ENCODE results near the gene MT2A. TPM values are rescaled to one million over a fixed set of nuclear protein-coding genes. Genes with fewer than 3 reads are reported as not detected.

Gene MT2A
- total and polyA plus RNA-seq, 3 donors from 2014 or later, result 20.1 to 77.1 (median 30.7) TPM

- 33 to 53% methylated on average over 7 to 33 of the region's 33 CpGs for WGBS, 2 donors
- H3K27me3 ChIP-seq, result no peaks in the 10 kb centered on the region
- TF ChIP-seq CTCF (IDR thresholded peaks at IDR 0.05) (no peak), POLR2A (IDR thresholded peaks at IDR 0.05) (no peak)
- no peak overlapping the region for H3K27ac ChIP-seq
- intact Hi-C loops (cut with DNase I; ENCODE audit: low total_unique reads), result no loop called here
- H3K4me3 ChIP-seq, result no peak overlapping the region
- no peaks in the 10 kb centered on the region for H3K9me3 ChIP-seq
- DNase-seq, result no peak
- H3K36me3 ChIP-seq (ENCODE audit: low read depth, missing control alignments), result no peaks in the 10 kb centered on the region
- H3K4me1 ChIP-seq, result peaks cover 8% of the 10 kb centered on the region
Observed at GRCh38 chr16:56647641-56648431, 39.5 kb downstream of the MT2A start.

- no peak for DNase-seq
- Histone ChIP-seq H3K9me3 (no peaks in the 10 kb centered on the region), H3K27me3 (no peaks in the 10 kb centered on the region), H3K27ac (no peak overlapping the region), H3K36me3 (ENCODE audit: low read depth, missing control alignments) (no peaks in the 10 kb centered on the region), H3K4me3 (no peak overlapping the region), H3K4me1 (no peaks in the 10 kb centered on the region)
- intact Hi-C loops (cut with DNase I; ENCODE audit: low total_unique reads), result no loop called here
- TF ChIP-seq CTCF (IDR thresholded peaks at IDR 0.05) (no peak), POLR2A (IDR thresholded peaks at IDR 0.05) (no peak)
- WGBS, 2 donors, result 91 to 100% methylated on average over 2 of the region's 2 CpGs
Observed at GRCh38 chr16:56649271-56649670, 40.9 kb downstream of the MT2A start.

- H3K4me1 ChIP-seq, result no peaks in the 10 kb centered on the region
- no peaks in the 10 kb centered on the region for H3K27me3 ChIP-seq
- no peaks in the 10 kb centered on the region for H3K36me3 ChIP-seq (ENCODE audit: low read depth, missing control alignments)
- intact Hi-C loops (cut with DNase I; ENCODE audit: low total_unique reads), result no loop called here
- DNase-seq, result no peak
- no peak overlapping the region for H3K4me3 ChIP-seq
- H3K27ac ChIP-seq, result no peak overlapping the region
- WGBS, 2 donors, result 92 to 93% methylated on average over 3 of the region's 3 CpGs
- TF ChIP-seq POLR2A (IDR thresholded peaks at IDR 0.05) (no peak), CTCF (IDR thresholded peaks at IDR 0.05) (no peak)
- no peaks in the 10 kb centered on the region for H3K9me3 ChIP-seq
Observed at GRCh38 chr16:56649820-56650219, 41.4 kb downstream of the MT2A start.

GRCh38 chr16:56651586-56651985, 43.2 kb downstream of the MT2A start, which contains the start of gene MT1B:
TSS of gene MT1B (plus strand) at chr16:56651886. CDS start at chr16:56651954, 68 bp downstream.
- no peak within 1 kb of the TSS for H3K27ac ChIP-seq
- 76 to 82% methylated on average over 5 to 7 of the region's 7 CpGs for WGBS, 2 donors
- H3K36me3 ChIP-seq (ENCODE audit: low read depth, missing control alignments), result no peaks in the 10 kb centered on the region
- intact Hi-C loops (cut with DNase I; ENCODE audit: low total_unique reads), result no loop called here
- no peaks in the 10 kb centered on the region for H3K27me3 ChIP-seq
- H3K4me1 ChIP-seq, result no peaks in the 10 kb centered on the region
- no peaks in the 10 kb centered on the region for H3K9me3 ChIP-seq
- H3K4me3 ChIP-seq, result no peak within 1 kb of the TSS
- TF ChIP-seq POLR2A (IDR thresholded peaks at IDR 0.05) (no peak), CTCF (IDR thresholded peaks at IDR 0.05) (no peak)
- DNase-seq, result no peak

- WGBS, 2 donors, result 86 to 88% methylated on average over 1 of the region's 1 CpG
- TF ChIP-seq CTCF (IDR thresholded peaks at IDR 0.05), result no peak
- no peak for TF ChIP-seq POLR2A (IDR thresholded peaks at IDR 0.05)
Observed at GRCh38 chr16:56652600-56652999, 44.2 kb downstream of the MT2A start.

More at GRCh38 chr16:56652600-56652999, 44.2 kb downstream of the MT2A start:
- no peak for DNase-seq
- intact Hi-C loops (cut with DNase I; ENCODE audit: low total_unique reads), result no loop called here
- no peak overlapping the region for H3K4me3 ChIP-seq
- H3K27ac ChIP-seq, result no peak overlapping the region
- H3K9me3 ChIP-seq, result no peaks in the 10 kb centered on the region
- no peaks in the 10 kb centered on the region for H3K4me1 ChIP-seq
- no peaks in the 10 kb centered on the region for H3K36me3 ChIP-seq (ENCODE audit: low read depth, missing control alignments)
- H3K27me3 ChIP-seq, result no peaks in the 10 kb centered on the region
